T-cell (primary cell): Measurements from ENCODE around the gene ANO1. TPM values are rescaled to one million over a fixed set of nuclear protein-coding genes. Genes with fewer than 3 reads are reported as not detected.

Experiments
- ATAC-seq, 4 experiments: fragments of 200-7000 bp in 3 of 4; fragments of 150-1000 bp in 1 of 4; cut with Tn5 transposase; replicated peaks in 1 of 4; 1 replicate in 3 of 4; 2 replicates in 1 of 4; pipeline ENCODE4 v1.10.0; 2021; ENCODE audit warnings: moderate library complexity in 3 of 4, mild to moderate bottlenecking in 2 of 4, moderate number of reproducible peaks in 1 of 4
- CTCF ChIA-PET, 2 donors: fragments of 300-600 bp; sonication (Branson Sonifier 250); formaldehyde crosslinking; loops; one replicate each; lab custom pipeline; 2022; ENCODE audit warnings: antibody characterized with exemption in 2 of 2; lab: Charles Lee
- POLR2A ChIA-PET, 2 donors: fragments of 300-600 bp; sonication (Branson Sonifier 250); formaldehyde crosslinking; loops; one replicate each; lab custom pipeline; 2022; ENCODE audit warnings: antibody characterized with exemption in 2 of 2; lab: Charles Lee
- DNase-seq, 35 experiments: peaks; one replicate each; pipeline versions ENCODE4 v3.0.0 to v3.0.0-alpha.2; 2013 to 2023
- H3K27ac ChIP-seq: one replicate; pipeline ENCODE4 v1.5.1; 2013; ENCODE audit warnings: low read length
- H3K27me3 ChIP-seq, 2 experiments: replicated peaks in 1 of 2; 1 replicate in 1 of 2; 2 replicates in 1 of 2; pipeline versions ENCODE4 v1.6.1 to v1.7.0; 2013; ENCODE audit warnings: low read length in 1 of 2, mixed read lengths in 1 of 2; ENCODE audit not compliant: control insufficient read depth in 2 of 2, insufficient read depth in 2 of 2; ENCODE audit errors: extremely low read depth in 1 of 2
- H3K36me3 ChIP-seq, 2 donors: 1 replicate in 1 of 2; 2 replicates in 1 of 2; pipeline versions ENCODE4 v1.6.1 to v1.7.0; 2013; ENCODE audit warnings: low read length in 1 of 2; ENCODE audit not compliant: control insufficient read depth in 2 of 2, insufficient read depth in 1 of 2; ENCODE audit errors: extremely low read depth in 1 of 2
- H3K4me1 ChIP-seq, 2 experiments: 1 replicate in 1 of 2; 2 replicates in 1 of 2; pipeline versions ENCODE4 v1.6.1 to v1.7.0; 2013; ENCODE audit warnings: low read length in 2 of 2, mixed read lengths in 1 of 2; ENCODE audit not compliant: insufficient read depth in 2 of 2, control insufficient read depth in 1 of 2; ENCODE audit errors: extremely low read depth in 1 of 2
- H3K4me3 ChIP-seq, 2 donors: 1 replicate in 1 of 2; 2 replicates in 1 of 2; pipeline versions ENCODE4 v1.5.1 to v1.7.0; 2013; ENCODE audit warnings: mild to moderate bottlenecking in 2 of 2, low read length in 1 of 2, moderate library complexity in 1 of 2; ENCODE audit not compliant: control insufficient read depth in 1 of 2; ENCODE audit errors: extremely low read depth in 1 of 2
- H3K9me3 ChIP-seq: 2 replicates; pipeline ENCODE4 v1.7.0; 2013
- H3K27ac Mint-ChIP-seq, 2 donors: one replicate each; pipeline ENCODE4 v1.8.0; 2020 to 2021; ENCODE audit warnings: mild to moderate bottlenecking in 2 of 2, mixed read lengths in 2 of 2
- H3K27me3 Mint-ChIP-seq, 2 donors: one replicate each; pipeline ENCODE4 v1.8.0; 2021 to 2022; ENCODE audit warnings: mixed read lengths in 2 of 2
- H3K36me3 Mint-ChIP-seq: one replicate; pipeline ENCODE4 v1.8.0; 2021; ENCODE audit warnings: mixed read lengths
- H3K4me1 Mint-ChIP-seq, 3 donors: one replicate each; pipeline ENCODE4 v1.8.0; 2020 to 2022; ENCODE audit warnings: mixed read lengths in 3 of 3, mild to moderate bottlenecking in 1 of 3
- H3K4me3 Mint-ChIP-seq, 3 donors: one replicate each; pipeline ENCODE4 v1.8.0; 2020 to 2022; ENCODE audit warnings: mild to moderate bottlenecking in 3 of 3, mixed read lengths in 3 of 3, moderate library complexity in 3 of 3
- H3K9me3 Mint-ChIP-seq, 3 donors: one replicate each; pipeline ENCODE4 v1.8.0; 2020 to 2022; ENCODE audit warnings: mixed read lengths in 3 of 3
- WGBS: methylation state at CpG from one replicate; pipeline ENCODE4 v1.1.5; 2013; ENCODE audit warnings: missing lambda C conversion rate; ENCODE audit not compliant: insufficient coverage; 5-methylcytosine and 5-hydroxymethylcytosine counted together
- total RNA-seq, 35 experiments: library from RNA in 6 of 35; stranded (reverse) in 6 of 35; fragments of 120-200 nt in 1 of 35; gene quantifications; one replicate each; pipeline versions ENCODE4 v1.2.1 to v1.2.4 and lab custom pipeline; 2013 to 2026

ANO1 gene
- total RNA-seq (under 1 TPM in 3 of 5 donors, not detected in 2; 0.19 to 0.38 (median 0.33) TPM), total RNA-seq (lab: John Stamatoyannopoulos, UW) (0 to 0.08 (median 0) reads per million in 29 experiments)
- 0.06 TPM for total RNA-seq (2013)

- Histone ChIP-seq H3K4me1 (no peaks in the 10 kb centered on the region), H3K4me3 (no peak within 1 kb of the TSS), H3K27ac (no peak within 1 kb of the TSS), H3K36me3 (no peaks in the 10 kb centered on the region), H3K9me3 (no peaks in the 10 kb centered on the region), H3K27me3 (peaks cover 8 to 51% of the 10 kb centered on the region in 2 experiments)
- ATAC-seq (no peak), DNase-seq (no peak)
- no peaks in the 10 kb centered on the region for H3K9me3 Mint-ChIP-seq
- POLR2A ChIA-PET = no interaction called here
- 3% methylated on average over 87 of the region's 87 CpGs for WGBS
- no peak within 1 kb of the TSS for H3K4me3 Mint-ChIP-seq
- peaks cover 31 to 59% of the 10 kb centered on the region in 2 donors for H3K27me3 Mint-ChIP-seq
- no peaks in the 10 kb centered on the region for H3K36me3 Mint-ChIP-seq
- no peak within 1 kb of the TSS for H3K27ac Mint-ChIP-seq
- peaks cover 0 to 3% (median 0%) of the 10 kb centered on the region in 3 donors for H3K4me1 Mint-ChIP-seq
- CTCF ChIA-PET = no interaction called here
These were observed at the start of gene ANO1 for GRCh38 chr11:70078095-70078780. TSS of gene ANO1 (plus strand) at chr11:70078317. CDS start at chr11:70078607, 290 bp downstream.

- DNase-seq (no peak), ATAC-seq (no peak)
- no peaks in the 10 kb centered on the region for H3K9me3 ChIP-seq
- Mint-ChIP-seq H3K27me3 (peaks cover 6 to 12% of the 10 kb centered on the region in 2 donors), H3K4me1 (no peaks in the 10 kb centered on the region), H3K27ac (no peak overlapping the region), H3K36me3 (no peaks in the 10 kb centered on the region), H3K4me3 (no peak overlapping the region), H3K9me3 (no peaks in the 10 kb centered on the region)
- H3K4me3 ChIP-seq = no peak overlapping the region
- POLR2A ChIA-PET = no interaction called here
- no peaks in the 10 kb centered on the region for H3K36me3 ChIP-seq
- no peaks in the 10 kb centered on the region for H3K4me1 ChIP-seq
- 63% methylated on average over 5 of the region's 14 CpGs for WGBS
- H3K27me3 ChIP-seq = peaks cover 0 to 24% of the 10 kb centered on the region in 2 experiments
- CTCF ChIA-PET = no interaction called here
- H3K27ac ChIP-seq = no peak overlapping the region
These were observed 48.8 kb upstream of the ANO1 start for GRCh38 chr11:70029115-70029860.

GRCh38 chr11:70029861-70030380 lies 48.2 kb upstream of the ANO1 start:
- H3K27me3 Mint-ChIP-seq = peaks cover 8 to 14% of the 10 kb centered on the region in 2 donors
- no peak overlapping the region for H3K27ac Mint-ChIP-seq
- H3K4me3 ChIP-seq = no peak overlapping the region
- no peaks in the 10 kb centered on the region for H3K9me3 ChIP-seq
- ChIA-PET POLR2A (no interaction called here), CTCF (no interaction called here)
- peaks cover 0 to 24% of the 10 kb centered on the region in 2 experiments for H3K27me3 ChIP-seq
- H3K4me3 Mint-ChIP-seq = no peak overlapping the region
- ATAC-seq (no peak), DNase-seq (no peak)
- WGBS = 95% methylated on average over 7 of the region's 9 CpGs
- H3K36me3 Mint-ChIP-seq = no peaks in the 10 kb centered on the region
- H3K4me1 Mint-ChIP-seq = no peaks in the 10 kb centered on the region
- H3K27ac ChIP-seq = no peak overlapping the region
- no peaks in the 10 kb centered on the region for H3K4me1 ChIP-seq
- no peaks in the 10 kb centered on the region for H3K36me3 ChIP-seq
- no peaks in the 10 kb centered on the region for H3K9me3 Mint-ChIP-seq

- WGBS = 87% methylated on average over 7 of the region's 7 CpGs
- ATAC-seq = no peak
- peaks cover 8 to 14% of the 10 kb centered on the region in 2 donors for H3K27me3 Mint-ChIP-seq
These were observed 47.7 kb upstream of the ANO1 start for GRCh38 chr11:70030412-70030811.

GRCh38 chr11:70031631-70032469 lies 46.3 kb upstream of the ANO1 start:
- no peak overlapping the region for H3K27ac Mint-ChIP-seq
- H3K36me3 Mint-ChIP-seq = no peaks in the 10 kb centered on the region
- no peak for DNase-seq
- no peak overlapping the region for H3K4me3 Mint-ChIP-seq
- no peaks in the 10 kb centered on the region for H3K4me1 ChIP-seq
- peaks cover 14 to 15% of the 10 kb centered on the region in 2 donors for H3K27me3 Mint-ChIP-seq
- no peaks in the 10 kb centered on the region for H3K9me3 ChIP-seq
- peaks cover 0 to under 1% (median 0%) of the 10 kb centered on the region in 3 donors for H3K9me3 Mint-ChIP-seq
- no peak overlapping the region for H3K27ac ChIP-seq
- CTCF ChIA-PET = no interaction called here
- H3K4me1 Mint-ChIP-seq = no peaks in the 10 kb centered on the region
- peaks cover 0 to 23% of the 10 kb centered on the region in 2 experiments for H3K27me3 ChIP-seq
- 77% methylated on average over 14 of the region's 18 CpGs for WGBS
- H3K36me3 ChIP-seq = no peaks in the 10 kb centered on the region
- H3K4me3 ChIP-seq = no peak overlapping the region
- ATAC-seq = no peak
- POLR2A ChIA-PET = no interaction called here

More at GRCh38 chr11:70030412-70030811, 47.7 kb upstream of the ANO1 start:
- H3K27ac Mint-ChIP-seq = no peak overlapping the region
- Histone ChIP-seq H3K4me1 (no peaks in the 10 kb centered on the region), H3K27me3 (peaks cover 0 to 24% of the 10 kb centered on the region in 2 experiments), H3K4me3 (no peak overlapping the region), H3K36me3 (no peaks in the 10 kb centered on the region), H3K27ac (no peak overlapping the region), H3K9me3 (no peaks in the 10 kb centered on the region)
- no peak for DNase-seq
- no peaks in the 10 kb centered on the region for H3K36me3 Mint-ChIP-seq
- no peaks in the 10 kb centered on the region for H3K4me1 Mint-ChIP-seq
- H3K4me3 Mint-ChIP-seq = no peak overlapping the region
- ChIA-PET CTCF (no interaction called here), POLR2A (no interaction called here)
- no peaks in the 10 kb centered on the region for H3K9me3 Mint-ChIP-seq

- ATAC-seq = no peak
- no peaks in the 10 kb centered on the region for H3K4me1 ChIP-seq
- POLR2A ChIA-PET = interaction anchor here in 1 of 2 donors (0.7 kb wide), 1 partner anchor 14 kb away, joined by 3 read pairs; no protein-coding TSS in a partner anchor
- H3K4me1 Mint-ChIP-seq = no peaks in the 10 kb centered on the region
- H3K9me3 Mint-ChIP-seq = peaks cover 0 to 5% (median 0%) of the 10 kb centered on the region in 3 donors
- H3K36me3 Mint-ChIP-seq = no peaks in the 10 kb centered on the region
- H3K27ac Mint-ChIP-seq = no peak overlapping the region
- no peak overlapping the region for H3K27ac ChIP-seq
- 74% methylated on average over 3 of the region's 6 CpGs for WGBS
- peaks cover 0 to 29% of the 10 kb centered on the region in 2 experiments for H3K27me3 ChIP-seq
- H3K9me3 ChIP-seq = no peaks in the 10 kb centered on the region
- no peaks in the 10 kb centered on the region for H3K36me3 ChIP-seq
- H3K27me3 Mint-ChIP-seq = peaks cover 14 to 17% of the 10 kb centered on the region in 2 donors
- H3K4me3 ChIP-seq = no peak overlapping the region
- no peak overlapping the region for H3K4me3 Mint-ChIP-seq
- CTCF ChIA-PET = no interaction called here
- no peak for DNase-seq
These were observed 45.7 kb upstream of the ANO1 start for GRCh38 chr11:70032470-70032795.
